Fibroblast of the conjunctiva (primary cell): ENCODE data around the gene TMEM74B.
"Not testable (repeated sequence)": the region's sequence is repeated elsewhere in the genome, so short reads cannot be mapped to it uniquely, and the experiment has no call there.

Experiments used
- DNase-seq: peaks from one replicate; pipeline ENCODE4 v3.0.0-alpha.2; 2010; ENCODE audit warnings: low read depth

The TMEM74B gene

DNA sequence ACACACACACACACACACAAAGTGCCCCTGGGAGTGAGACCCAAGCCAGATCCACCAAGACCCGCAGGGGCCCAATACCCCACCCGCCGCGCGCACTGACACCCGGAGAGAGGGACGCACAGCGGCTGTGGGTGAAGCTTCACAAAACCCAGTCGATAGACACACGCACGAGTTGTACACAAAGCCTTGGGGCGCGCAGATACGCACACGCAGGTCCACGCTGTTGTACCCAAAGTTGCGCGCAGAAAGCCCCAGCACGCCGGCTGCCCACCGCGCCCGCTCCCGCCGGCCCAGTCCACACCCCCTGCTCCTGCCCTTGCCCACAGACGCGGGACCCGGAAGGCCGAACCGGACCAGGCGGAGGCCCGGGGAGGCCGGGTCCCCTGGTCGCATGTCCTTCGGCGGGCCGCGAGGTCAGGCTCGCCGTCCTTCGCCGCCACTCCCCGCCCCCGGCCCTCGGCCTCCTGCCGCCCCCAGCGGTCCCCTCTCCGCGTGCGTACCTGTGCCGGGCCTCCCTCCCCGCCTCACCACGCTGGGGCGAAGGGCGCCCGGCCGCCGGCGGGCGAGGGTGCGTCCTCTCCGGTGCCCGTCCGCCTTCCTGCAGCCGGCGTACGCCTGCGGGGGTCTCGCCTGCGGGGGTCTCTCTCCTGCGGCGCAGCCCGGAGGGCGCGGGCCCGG is at the start of gene TMEM74B:
Gene TMEM74B (minus strand): TSS at position 344 of the 678 bp plus-strand sequence. CDS start 1,180 bp downstream, outside the sequence.
- DNase-seq = no peak

DNA sequence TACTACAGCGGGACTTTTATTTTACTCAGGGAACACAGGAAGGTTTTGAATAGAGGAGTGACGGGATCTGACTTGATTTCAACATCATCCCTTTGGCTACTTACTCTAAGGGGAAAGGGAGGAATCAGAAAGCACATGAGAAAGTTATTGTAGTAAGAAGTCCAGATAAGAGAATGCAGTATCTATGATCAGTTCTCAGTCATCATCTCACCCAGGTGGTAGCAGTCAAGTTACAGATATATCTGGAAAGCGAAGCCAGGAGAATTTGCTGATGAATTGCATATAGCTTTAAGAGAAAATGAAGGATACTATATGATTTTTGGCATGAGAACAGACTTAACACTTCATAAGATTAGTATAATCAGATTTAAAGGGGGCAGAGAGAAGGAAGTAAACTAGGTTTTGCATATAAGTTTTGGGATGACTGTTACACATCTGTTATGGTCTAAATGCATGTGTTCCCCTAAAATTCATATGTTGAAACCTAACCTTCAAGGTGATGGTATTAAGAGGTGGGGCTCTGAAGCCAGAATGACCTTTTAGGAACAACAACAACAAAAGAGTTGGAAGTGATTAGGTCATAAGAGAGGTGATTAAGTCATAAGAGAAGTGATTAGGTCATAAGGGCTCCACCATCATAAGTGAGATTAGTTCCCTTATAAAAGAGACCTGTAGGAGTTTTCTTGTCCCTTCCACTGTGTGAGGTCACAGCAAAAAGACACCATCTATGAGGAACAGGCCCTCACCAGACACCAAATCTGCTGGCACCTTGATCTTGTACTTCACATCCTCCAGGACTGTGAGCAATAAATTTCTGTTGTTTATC is 47.7 kb upstream of the TMEM74B start:
- no peak for DNase-seq

DNA sequence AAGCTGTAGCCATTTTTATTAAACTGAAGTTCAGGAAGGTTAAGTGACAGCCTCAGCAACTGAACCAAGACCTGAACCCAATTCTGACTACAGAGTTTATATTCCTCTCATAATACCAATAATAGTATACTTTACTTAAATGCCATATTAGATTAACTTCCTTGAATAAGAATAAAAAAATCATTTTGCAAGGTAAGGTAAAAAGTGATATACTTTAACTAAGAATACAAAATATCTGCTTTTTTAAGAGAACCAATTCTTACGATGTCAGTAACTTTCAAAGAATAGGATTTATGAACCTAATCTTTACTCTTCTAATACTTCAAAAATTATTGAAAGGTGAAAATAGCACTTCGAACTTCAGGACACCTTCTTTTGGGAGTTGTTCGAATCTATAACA is 44.8 kb upstream of the TMEM74B start:
- no peak for DNase-seq

DNA sequence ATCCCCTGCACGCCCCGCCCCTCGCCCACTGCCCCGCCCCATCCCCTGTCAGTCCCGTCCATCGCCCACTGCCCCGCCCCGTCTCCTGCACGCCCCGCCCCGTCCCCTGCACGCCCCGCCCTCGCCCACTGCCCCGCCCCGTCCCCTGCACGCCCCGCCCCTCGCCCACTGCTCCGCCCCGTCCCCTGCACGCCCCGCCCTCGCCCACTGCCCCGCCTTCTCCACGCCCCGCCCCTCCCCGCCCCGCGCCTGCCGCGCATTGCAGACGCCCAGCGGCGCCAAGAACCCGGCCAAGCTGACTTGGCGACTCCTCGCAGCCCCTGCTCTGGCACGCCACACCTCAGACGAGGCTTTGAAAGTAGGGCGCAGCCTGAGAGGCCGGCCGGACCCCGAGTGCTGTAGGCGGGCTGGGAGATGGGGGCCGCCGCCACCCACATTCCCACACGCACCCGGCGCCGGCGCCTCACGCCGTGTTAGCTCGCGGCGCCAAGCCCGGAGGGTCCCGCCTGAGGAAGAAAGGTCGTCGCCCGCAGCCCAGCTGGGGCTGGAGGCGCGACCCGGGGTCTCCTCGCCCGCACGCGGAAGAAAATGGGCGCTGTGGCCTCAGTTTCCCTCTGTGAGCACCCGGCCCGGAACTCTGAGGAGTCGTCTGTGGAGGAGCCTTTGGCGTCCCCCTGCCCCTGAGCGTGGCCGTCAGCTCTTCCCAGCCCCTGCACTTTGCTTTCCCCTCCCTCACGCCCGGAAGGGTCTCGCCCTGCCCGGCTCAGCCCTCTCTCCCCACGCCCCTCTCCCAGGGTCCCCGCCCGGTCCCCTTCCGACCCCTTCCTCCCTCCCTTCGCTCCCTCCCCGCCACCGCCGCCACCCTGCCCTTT is 41.2 kb upstream of the TMEM74B start, which contains the start of gene RAD21L1:
Gene RAD21L1 (plus strand): TSS at position 262 of the 872 bp plus-strand sequence. CDS start 2,410 bp downstream, outside the sequence.
- peak; percentile 31 for DNase-seq

DNA sequence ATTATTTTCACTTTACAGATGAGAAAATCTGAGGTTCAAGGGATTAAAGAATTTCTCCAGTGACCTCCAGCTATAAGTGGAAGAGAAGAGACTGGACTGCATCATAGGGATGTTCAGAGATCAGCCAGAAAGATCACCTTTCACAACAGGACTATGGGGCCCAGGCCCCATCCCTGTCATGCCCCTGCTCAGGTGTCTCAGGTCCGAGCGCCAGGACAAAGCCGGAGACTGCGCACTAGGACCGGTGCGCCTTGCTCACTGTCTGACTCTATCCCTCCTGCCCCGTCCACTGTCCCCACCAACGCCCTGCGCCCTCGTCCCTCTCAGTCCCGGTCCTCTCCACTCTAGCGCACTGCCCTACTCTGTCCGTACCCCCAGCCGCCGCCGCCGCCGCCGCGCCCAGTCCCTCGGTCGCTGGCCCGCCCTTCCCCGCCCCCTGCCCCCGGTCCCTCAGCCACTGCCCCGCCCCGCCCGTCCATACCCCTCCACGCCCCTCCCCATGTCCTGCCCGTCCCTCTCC is 40.5 kb upstream of the TMEM74B start:
- DNase-seq = no peak

DNA sequence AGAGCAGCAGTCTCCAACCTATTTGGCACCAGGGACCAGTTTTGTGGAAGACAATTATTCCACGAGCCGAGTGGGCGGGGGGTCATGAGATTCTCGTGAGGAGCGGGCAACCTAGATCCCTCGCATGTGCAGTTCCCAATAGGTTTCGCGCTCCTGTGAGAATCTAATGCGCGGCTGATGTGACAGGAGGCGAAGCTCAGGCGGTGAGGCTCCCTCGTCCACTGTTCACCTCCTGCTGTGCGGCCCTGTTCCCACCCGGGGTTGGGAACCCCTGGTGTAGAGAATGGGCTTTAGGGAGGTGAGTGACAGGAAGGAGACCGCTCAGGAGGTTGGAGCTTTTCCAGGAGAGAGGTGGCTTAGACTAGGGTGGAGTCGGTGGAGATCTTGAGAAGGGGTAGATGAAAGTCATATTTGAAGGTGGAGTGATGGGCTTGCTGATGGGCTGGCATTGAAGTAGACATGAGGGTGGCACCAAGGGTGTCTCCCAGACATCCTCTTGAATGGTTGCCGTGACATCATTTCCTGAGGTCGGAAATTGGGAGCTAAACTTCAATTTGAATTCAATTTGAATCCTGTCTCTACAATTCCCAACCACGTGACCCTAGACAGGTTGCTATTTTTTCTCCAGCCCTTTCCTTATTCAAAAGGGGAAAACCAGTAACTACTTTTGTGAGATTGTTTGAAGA is 39.6 kb upstream of the TMEM74B start:
- DNase-seq = no peak

DNA sequence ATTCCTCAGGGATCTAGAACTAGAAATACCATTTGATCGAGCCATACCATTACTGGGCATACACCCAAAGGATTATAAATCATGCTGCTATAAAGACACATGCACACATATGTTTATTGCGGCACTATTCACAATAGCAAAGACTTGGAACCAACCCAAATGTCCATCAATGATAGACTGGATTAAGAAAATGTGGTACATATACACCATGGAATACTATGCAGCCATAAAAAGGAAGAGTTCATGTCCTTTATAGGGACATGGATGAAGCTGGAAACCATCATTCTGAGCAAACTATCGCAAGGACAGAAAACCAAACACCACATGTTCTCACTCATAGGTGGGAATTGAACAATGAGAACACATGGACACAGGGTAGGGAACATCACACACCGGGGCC is 38.0 kb upstream of the TMEM74B start:
- DNase-seq = not testable (repeated sequence)

DNA sequence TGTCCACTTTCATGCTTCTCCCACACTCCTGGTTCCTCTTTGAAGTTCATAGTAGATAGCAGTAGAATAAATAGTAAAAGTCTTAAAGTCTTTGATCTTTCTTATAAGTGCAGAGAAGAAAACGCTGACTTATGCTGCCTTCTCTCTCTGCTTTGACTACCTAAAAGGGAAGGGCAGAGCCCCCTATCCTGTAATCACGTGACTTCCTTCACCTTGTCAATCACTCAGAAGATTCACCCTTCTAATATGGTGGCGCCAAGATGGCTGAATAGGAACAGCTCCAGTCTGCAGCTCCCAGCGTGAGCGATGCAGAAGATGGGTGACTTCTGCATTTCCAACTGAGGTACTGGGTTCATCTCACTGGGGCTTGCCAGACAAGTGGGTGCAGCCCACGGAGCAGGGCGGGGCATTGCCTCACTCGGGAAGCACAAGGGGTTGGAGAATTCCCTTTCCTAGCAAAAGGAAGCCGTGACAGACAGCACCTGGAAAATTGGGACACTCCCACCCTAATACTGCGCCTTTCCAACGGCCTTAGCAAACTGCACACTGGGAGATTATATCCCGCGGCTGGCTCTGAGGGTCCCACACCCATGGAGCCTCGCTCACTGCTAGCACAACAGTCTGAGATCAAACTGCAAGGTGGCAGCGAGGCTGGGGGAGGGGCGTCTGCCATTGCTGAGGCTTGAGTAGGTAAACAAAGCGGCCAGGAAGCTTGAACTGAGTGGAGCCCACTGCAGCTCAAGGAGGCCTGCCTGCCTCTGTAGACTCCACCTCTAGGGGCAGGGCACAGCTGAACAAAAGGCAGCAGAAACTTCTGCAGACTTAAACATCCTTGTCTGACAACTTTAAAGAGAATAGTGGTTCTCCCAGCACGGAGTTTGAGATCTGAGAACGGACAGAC is 32.0 kb upstream of the TMEM74B start:
- DNase-seq = not testable (repeated sequence)

DNA sequence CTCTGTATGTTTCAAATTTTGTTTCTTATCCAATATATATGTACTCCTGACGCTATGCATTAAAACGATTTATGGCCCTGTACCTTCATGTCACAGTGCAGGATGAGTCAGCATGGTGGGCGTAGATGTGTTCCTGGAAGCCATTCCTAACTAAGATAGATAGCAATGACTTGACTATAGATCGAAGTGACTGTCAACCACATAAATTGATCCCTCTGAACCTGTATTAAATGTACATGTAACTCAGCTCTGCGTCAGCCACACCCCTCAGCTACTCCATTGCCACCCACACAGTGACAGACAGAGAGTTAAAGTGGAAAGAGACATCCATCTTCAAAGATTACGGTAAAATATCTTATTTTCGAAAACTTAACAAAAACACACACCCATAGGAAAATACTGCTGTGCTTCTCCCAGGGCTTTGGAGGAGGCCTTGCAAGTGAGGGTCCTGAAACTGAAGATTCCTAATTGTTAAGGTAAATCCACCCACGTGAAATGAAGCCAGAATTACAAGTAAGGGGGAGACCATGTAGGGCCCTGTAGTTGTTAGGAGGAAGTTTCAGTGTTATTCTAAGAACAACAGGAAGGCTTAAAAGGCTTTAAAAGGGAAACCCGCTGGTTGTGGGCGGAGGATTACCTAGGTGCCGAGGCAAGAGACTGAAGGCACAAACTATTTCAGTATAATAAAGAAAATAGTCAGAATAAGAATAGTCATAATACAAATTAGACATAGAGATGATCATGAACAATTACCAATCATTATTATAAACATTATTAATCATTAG is 30.8 kb upstream of the TMEM74B start:
- no peak for DNase-seq

DNA sequence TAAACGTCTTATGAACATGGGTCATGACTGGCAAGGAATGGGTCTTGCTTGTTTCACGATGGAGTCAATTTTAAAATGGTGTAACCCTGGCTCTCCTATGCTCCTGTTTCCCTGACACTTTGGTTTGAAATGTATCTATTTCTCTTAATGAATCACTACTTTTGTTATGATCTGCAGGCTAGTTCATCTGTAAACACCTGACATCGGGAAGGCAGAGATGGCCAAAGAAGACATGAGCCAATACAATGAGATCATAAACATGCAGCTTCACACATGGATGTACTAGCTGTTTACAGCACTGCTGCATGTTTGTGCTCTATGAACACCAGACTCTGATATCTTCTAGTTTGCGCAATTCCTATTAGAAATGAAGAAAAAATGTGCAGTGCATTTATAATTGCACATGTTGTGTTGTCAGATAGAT is 30.1 kb upstream of the TMEM74B start:
- no peak for DNase-seq

DNA sequence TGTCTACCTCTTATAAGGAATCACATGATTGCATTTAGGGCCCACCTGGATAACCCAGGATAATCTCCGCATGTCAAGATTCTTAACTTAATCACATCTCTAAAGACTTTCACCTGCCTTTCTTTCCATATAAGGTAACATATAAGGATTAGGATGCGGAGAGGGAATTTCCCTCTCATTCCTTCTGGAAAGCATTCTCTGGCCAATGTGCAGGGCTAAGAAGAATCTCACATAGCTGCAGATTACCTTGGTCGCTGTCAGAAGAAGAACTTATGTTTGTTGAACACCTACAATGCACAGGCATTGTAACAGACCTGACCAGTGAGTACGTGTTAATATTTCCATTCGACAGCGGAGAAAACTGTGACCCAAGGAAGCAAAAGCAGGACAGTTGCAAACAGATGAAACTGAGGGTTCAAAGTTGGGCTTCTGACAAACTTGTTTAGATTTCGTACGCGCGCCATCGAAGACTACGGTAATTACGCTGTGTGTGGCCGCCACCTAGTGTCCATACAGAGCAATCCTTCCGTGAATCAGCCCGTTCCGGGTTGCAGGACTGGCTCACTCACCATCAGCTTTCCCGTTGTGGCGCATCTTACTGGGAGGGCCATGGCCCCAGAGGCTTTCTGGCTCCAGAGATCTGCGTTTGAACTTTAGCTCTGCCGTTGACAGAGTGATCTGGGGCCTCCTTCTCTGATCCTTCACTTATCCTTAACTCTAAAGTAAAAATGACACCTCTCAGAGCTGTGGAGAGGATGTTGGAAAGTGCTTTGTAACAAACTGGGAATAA is 28.0 kb upstream of the TMEM74B start:
- peak; percentile 43 for DNase-seq

DNA sequence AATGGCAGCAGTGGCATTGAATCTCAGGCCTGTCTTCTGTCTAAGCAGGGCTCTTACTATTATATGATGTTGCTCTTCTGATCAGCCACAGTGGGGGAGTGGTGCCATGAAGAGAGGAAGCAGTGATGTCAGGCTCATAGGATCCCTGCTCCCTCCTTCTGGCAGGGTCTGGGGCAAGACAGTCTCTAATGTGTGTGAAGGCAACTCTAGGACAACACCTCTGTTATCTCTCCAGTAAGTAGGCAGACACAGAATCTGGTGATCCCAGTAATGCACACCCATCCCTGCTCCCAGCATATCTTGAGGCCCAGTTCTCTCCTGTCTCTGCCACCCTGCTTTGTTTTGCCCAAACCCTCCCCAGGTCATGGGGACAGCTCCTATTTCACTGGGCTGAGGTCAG is 27.2 kb upstream of the TMEM74B start:
- no peak for DNase-seq

DNA sequence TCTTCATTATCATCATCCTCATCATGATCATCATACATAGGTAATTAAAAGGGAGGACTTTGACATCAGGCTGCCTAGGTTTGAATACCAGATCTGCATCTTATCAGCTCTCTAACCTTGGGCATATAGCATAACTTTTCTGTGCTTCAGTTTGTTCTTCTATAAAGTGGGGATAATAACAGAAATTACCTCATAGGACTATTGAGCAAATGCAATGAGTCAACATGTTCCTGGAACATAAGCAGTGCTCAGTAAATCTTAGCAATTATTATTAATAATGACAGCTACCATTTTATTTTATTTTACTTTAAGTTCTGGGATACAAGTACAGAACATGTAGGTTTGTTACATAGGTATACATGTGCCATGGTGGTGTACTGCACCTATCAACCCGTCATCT is 25.7 kb upstream of the TMEM74B start:
- no peak for DNase-seq

DNA sequence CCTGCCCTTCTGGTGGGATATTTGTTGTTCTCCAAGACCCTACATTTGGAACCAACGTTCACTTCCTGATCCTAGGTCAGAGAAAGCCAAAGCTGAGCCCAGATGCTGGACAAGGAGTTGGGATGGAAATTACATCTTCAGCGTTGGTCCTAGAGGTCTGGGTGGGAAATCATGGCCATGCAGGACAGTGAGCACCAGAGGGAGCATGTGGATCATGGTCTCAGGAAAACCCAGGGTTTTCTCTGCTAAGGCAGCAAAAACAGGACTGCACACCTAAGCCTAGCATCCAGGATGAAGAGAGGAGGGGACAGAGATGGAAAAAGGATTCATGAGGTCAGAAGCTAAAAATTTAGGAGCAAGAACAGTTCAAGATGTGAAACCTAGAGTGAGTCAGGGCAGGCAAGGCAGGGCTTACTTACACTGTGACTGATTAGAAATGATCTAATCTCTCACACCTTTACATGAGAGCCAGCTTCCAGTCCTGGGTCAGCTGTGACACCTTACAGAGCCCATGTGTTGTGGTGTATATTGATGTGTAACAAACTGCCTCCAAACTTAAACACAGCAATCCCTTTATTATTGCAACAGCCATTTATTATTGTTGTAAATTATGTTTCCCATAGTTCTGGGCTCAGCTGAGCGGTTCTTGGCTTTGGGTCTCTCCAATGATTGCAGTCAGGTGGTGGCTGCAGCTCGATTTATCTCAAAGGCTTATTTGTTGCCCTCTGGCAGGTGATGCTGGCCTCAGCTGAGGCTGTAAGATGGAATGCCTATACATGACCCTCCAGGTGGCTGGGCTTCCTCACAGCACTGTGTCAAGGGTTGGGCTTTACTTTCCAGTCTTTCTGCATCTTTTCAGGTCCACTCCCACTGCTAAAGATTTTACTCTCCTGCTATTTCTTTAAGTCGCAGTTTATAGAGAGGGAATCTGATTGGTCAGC is 24.9 kb upstream of the TMEM74B start:
- no peak for DNase-seq

DNA sequence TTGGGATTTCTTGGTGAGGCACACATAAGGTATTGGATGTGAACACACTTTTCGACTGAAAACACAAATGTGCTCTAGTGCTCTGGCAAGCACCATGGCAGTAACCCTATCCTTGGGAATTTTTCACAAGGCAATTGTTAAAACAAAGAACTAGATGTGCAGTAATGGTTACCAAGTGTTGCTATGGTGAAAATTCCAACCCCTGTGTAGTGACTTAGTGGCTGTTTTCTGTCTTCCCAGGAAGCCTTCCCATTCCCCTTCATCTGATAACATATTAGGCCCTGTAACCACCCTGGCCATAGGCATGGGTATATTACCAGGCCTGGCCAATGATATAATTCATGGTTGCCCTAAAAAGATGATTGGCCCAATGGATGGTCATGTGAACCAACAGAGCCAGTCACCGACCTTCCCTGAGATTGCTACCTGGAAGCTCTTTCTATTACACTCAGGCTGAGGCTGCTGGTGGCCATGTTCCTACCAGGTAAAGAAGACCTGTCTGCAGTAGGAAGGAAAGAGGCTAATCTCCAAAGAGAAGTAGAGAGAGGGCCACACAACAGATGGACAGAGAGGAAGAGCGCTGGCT is 22.6 kb upstream of the TMEM74B start:
- DNase-seq = no peak

DNA sequence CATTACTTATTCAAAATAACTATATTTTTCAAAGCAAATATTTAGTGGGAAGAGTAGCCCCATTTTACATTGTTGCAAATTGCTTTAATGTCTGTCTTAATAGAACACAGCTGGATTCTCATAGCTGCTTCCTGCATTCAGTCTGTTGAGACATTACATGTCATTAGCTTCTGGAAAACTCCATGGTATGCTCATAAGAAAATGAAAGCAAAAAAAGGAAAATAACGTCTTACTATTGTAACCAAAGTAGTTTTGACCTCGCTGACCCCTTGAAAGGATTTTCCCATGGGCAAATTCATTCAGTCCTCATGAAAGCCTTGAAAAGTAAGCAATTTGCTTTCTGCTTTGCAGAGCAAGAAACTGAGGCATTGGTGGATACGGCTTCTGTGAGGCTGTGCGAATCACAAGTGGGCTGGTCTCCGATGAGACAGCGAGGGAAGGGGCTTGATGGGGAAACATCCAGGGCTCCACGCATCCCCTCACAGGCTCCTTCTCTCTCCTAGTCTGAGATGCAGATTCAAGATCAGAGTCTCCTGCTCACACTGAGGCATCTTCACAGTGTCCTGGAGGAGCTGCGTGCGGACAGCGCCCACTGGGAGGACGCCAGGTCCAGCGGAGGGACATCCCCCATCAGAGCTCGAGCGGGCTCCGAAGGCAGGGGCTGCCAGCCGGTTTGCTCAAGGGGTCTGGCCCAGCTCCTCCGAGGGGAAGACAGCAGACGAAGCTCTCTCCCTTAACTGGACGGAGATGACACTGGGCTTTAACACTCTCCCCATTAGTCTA is 21.8 kb upstream of the TMEM74B start:
- no peak for DNase-seq
